Type B pancreatic cell (in vitro differentiated cells): ENCODE results near the gene ZC3H7B. TPM values are rescaled to one million over a fixed set of nuclear protein-coding genes. Genes with fewer than 3 reads are reported as not detected.

Experiments
- DNase-seq: peaks from one replicate; pipeline ENCODE4 v3.0.0; 2021; ENCODE audit warnings: mixed read lengths; ENCODE audit not compliant: unreplicated experiment; ENCODE audit errors: extremely low spot score
- H3K27ac Mint-ChIP-seq: 2 replicates; pipeline ENCODE4 v1.8.0; 2021; ENCODE audit warnings: mild to moderate bottlenecking, mixed read lengths
- H3K27me3 Mint-ChIP-seq: 2 replicates; pipeline ENCODE4 v1.8.0; 2021; ENCODE audit warnings: mixed read lengths
- H3K36me3 Mint-ChIP-seq: 2 replicates; pipeline ENCODE4 v1.8.0; 2021; ENCODE audit warnings: mixed read lengths
- H3K4me1 Mint-ChIP-seq: one replicate; pipeline ENCODE4 v1.8.0; 2021; ENCODE audit warnings: mixed read lengths; ENCODE audit not compliant: unreplicated experiment
- H3K4me3 Mint-ChIP-seq: 2 replicates; pipeline ENCODE4 v1.8.0; 2021; ENCODE audit warnings: mild to moderate bottlenecking, mixed read lengths
- H3K9me3 Mint-ChIP-seq: 2 replicates; pipeline ENCODE4 v1.8.0; 2021; ENCODE audit warnings: mixed read lengths
- CTCF ChIP-seq: fragments of 200-600 bp; sonication (generic); conservative IDR thresholded peaks from 2 replicates; pipeline ENCODE4 v1.5.0; 2021; ENCODE audit warnings: antibody characterized with exemption, mild to moderate bottlenecking
- total RNA-seq: library from RNA; stranded (reverse); gene quantifications from 2 replicates; pipeline ENCODE4 v1.2.1, GENCODE V29; 2021; ENCODE audit warnings: low replicate concordance

Gene ZC3H7B
- total RNA-seq, 1 donor from 2014 or later: 74.3 TPM

DNA sequence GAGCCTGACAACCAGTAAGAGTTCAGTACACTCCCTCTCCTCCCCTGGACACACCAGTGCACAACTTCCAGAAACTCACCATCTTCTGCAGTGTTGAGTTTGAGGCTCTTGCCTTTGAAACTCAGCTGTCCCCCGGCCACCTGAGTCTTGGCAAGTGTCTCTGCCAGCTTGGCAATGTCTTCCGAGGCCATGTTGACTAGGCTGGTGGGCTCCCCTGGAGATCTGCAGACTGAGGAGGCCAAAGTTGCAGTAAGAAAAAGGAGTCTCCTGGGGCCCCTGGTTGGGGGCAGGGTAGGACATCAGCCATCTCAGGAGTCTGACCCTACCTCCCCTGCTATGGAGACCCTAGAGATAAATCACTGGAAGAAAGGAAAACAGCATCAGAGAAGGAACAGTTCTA, 20.5 kb upstream of the ZC3H7B start:
- Mint-ChIP-seq H3K9me3 (no peaks in the 10 kb centered on the region), H3K27me3 (no peaks in the 10 kb centered on the region), H3K36me3 (peaks cover 18% of the 10 kb centered on the region), H3K27ac (peak overlapping the region; percentile 72), H3K4me1 (no peaks in the 10 kb centered on the region), H3K4me3 (no peak overlapping the region)
- no peak for DNase-seq
- TF ChIP-seq CTCF: no peak

- DNase-seq: no peak
- peak overlapping the region; percentile 98 for H3K27ac Mint-ChIP-seq
- no peaks in the 10 kb centered on the region for H3K9me3 Mint-ChIP-seq
- H3K4me1 Mint-ChIP-seq: peaks cover 19% of the 10 kb centered on the region
- no peak for TF ChIP-seq CTCF
- H3K4me3 Mint-ChIP-seq: peak overlapping the region; percentile 98
- no peaks in the 10 kb centered on the region for H3K27me3 Mint-ChIP-seq
- H3K36me3 Mint-ChIP-seq: peaks cover 8% of the 10 kb centered on the region
These were observed 16.9 kb upstream of the ZC3H7B start for GRCh38 chr22:41284465-41284864.

GRCh38 chr22:41285441-41285819, 15.9 kb upstream of the ZC3H7B start:
- Mint-ChIP-seq H3K27me3 (no peaks in the 10 kb centered on the region), H3K9me3 (no peaks in the 10 kb centered on the region), H3K27ac (peak overlapping the region; percentile 98), H3K4me3 (peak overlapping the region; percentile 98), H3K36me3 (peaks cover 8% of the 10 kb centered on the region), H3K4me1 (peaks cover 19% of the 10 kb centered on the region)
- no peak for DNase-seq
- no peak for TF ChIP-seq CTCF

GRCh38 chr22:41285820-41286638, 15.3 kb upstream of the ZC3H7B start, which contains the start of gene RANGAP1:
Gene RANGAP1, minus strand, starts transcription at chr22:41286187. Its CDS starts 5,143 bp downstream, at chr22:41281044.
- peaks cover 19% of the 10 kb centered on the region for H3K4me1 Mint-ChIP-seq
- no peaks in the 10 kb centered on the region for H3K27me3 Mint-ChIP-seq
- no peaks in the 10 kb centered on the region for H3K9me3 Mint-ChIP-seq
- peak; percentile 35 for TF ChIP-seq CTCF
- peaks cover 8% of the 10 kb centered on the region for H3K36me3 Mint-ChIP-seq
- H3K4me3 Mint-ChIP-seq: peak within 1 kb of the TSS; percentile 98
- peak; percentile 99 for DNase-seq
- peak within 1 kb of the TSS; percentile 98 for H3K27ac Mint-ChIP-seq

- H3K9me3 Mint-ChIP-seq: no peaks in the 10 kb centered on the region
- no peaks in the 10 kb centered on the region for H3K27me3 Mint-ChIP-seq
- DNase-seq: no peak
- H3K4me1 Mint-ChIP-seq: peaks cover 19% of the 10 kb centered on the region
- no peak for TF ChIP-seq CTCF
- H3K27ac Mint-ChIP-seq: peak overlapping the region; percentile 98
- H3K4me3 Mint-ChIP-seq: peak overlapping the region; percentile 98
- peaks cover 8% of the 10 kb centered on the region for H3K36me3 Mint-ChIP-seq
These were observed 14.7 kb upstream of the ZC3H7B start for GRCh38 chr22:41286639-41287091.
